ENCODE measurements around the gene ZNF790. TPM values are rescaled to one million over a fixed set of nuclear protein-coding genes. Genes with fewer than 3 reads are reported as not detected.

The ZNF790 gene
- total and polyA plus RNA-seq, 2 of the 13 experiments (the other 11 are each of a cell fraction or from before 2014, with no cell fraction given): 1.3 to 5.3 TPM

- TF ChIP-seq ZSCAN5A (CRISPR knock-in tag; IDR thresholded peaks at IDR 0.05; ENCODE audit: borderline replicate concordance) (no peak), PHF5A (CRISPR knock-in tag; IDR thresholded peaks at IDR 0.05; ENCODE audit: low read depth, unreplicated experiment) (no peak), ZNF512B (CRISPR knock-in tag; IDR thresholded peaks at IDR 0.05; ENCODE audit: borderline replicate concordance) (no peak), ZNF546 (CRISPR knock-in tag; conservative IDR thresholded peaks at IDR 0.05) (no peak), EEA1 (CRISPR knock-in tag; IDR thresholded peaks at IDR 0.05; ENCODE audit: borderline replicate concordance) (no peak), SKI (IDR thresholded peaks at IDR 0.05; ENCODE audit: partially characterized antibody) (no peak), BRD4 (CRISPR knock-in tag; IDR thresholded peaks at IDR 0.05) (no peak), PHF20 (CRISPR knock-in tag; IDR thresholded peaks at IDR 0.05) (peak; percentile 52; the same call in 1 of the 2 replicates), ZNF496 (CRISPR knock-in tag; IDR thresholded peaks at IDR 0.05; ENCODE audit: insufficient replicate concordance) (no peak), ZNF800 (CRISPR knock-in tag; IDR thresholded peaks at IDR 0.05) (peak; percentile 9; the same call in 1 of the 2 replicates), ZNF331 (CRISPR knock-in tag; IDR thresholded peaks at IDR 0.05) (no peak), MED8 (CRISPR knock-in tag; IDR thresholded peaks at IDR 0.05; ENCODE audit: insufficient replicate concordance) (no peak), LCORL (IDR thresholded peaks at IDR 0.05) (no peak), LCORL (CRISPR knock-in tag; IDR thresholded peaks at IDR 0.05) (0 out of 2 replicates have a peak, but pooled peaks have one; percentile 53), YEATS4 (CRISPR knock-in tag; IDR thresholded peaks at IDR 0.05; ENCODE audit: borderline replicate concordance) (peak; percentile 71), NR2C2 (CRISPR knock-in tag; IDR thresholded peaks at IDR 0.05; ENCODE audit: borderline replicate concordance) (peak; percentile 50; the same call in 1 of the 2 replicates), YY1 (IDR thresholded peaks at IDR 0.05; ENCODE audit: insufficient read depth, insufficient replicate concordance, low read depth, low read length) (peak; percentile 39)
- TF ChIP-seq, protein P1, sequence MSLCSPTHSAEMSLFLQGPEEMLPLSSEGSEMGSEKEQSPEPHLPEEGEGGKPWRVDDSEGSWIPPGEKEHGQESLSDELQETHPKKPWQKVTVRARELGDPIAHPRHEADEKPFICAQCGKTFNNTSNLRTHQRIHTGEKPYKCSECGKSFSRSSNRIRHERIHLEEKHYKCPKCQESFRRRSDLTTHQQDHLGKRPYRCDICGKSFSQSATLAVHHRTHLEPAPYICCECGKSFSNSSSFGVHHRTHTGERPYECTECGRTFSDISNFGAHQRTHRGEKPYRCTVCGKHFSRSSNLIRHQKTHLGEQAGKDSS (CRISPR knock-in tag; IDR thresholded peaks at IDR 0.05; ENCODE audit: borderline replicate concordance, low read depth): no peak; the same call in 1 of the 2 replicates
- TF ChIP-seq, protein P2, sequence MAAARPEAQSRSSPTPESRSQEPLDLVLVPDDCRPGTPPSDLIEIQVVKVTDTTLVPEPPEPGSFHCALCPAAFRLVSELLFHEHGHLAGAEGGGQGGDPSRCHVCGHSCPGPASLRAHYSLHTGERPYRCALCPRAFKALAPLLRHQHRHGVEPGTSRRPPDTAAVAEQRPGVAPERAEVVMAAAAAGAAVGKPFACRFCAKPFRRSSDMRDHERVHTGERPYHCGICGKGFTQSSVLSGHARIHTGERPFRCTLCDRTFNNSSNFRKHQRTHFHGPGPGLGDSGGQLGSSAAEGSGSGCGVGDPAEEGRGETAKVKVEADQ (CRISPR knock-in tag; IDR thresholded peaks at IDR 0.05; ENCODE audit: borderline replicate concordance): 0 out of 2 replicates have a peak, but pooled peaks have one; percentile 27
Measured at GRCh38 chr19:36850559-36851442, 12.6 kb upstream of the ZNF790 start, which contains the start of gene ZNF345 (continued).
